Uterus (tissue), 4 donors: ENCODE data around the gene CAMK2A. TPM values are rescaled to one million over a fixed set of nuclear protein-coding genes. Genes with fewer than 3 reads are reported as not detected.

Experiments
- DNase-seq, 2 donors: peaks; one replicate each; pipeline ENCODE4 v3.0.0-alpha.2; 2019 to 2020
- H3K27ac ChIP-seq, 2 donors: fragments of 200-600 bp; sonication (generic); 1 replicate in 1 of 2; 2 replicates in 1 of 2; pipeline ENCODE4 v1.5.1; 2016 to 2018
- H3K27me3 ChIP-seq, 2 donors: fragments of 200-600 bp; sonication (generic); one replicate each; pipeline ENCODE4 v1.5.1; 2018 to 2019; ENCODE audit warnings: control low read depth in 1 of 2
- H3K36me3 ChIP-seq, 2 donors: fragments of 200-600 bp; sonication (generic); one replicate each; pipeline ENCODE4 v1.5.1; 2019; ENCODE audit warnings: control low read depth in 1 of 2
- H3K4me1 ChIP-seq, 2 donors: fragments of 200-600 bp; sonication (generic); one replicate each; pipeline ENCODE4 v1.5.1; 2018 to 2019; ENCODE audit warnings: control low read depth in 1 of 2
- H3K4me3 ChIP-seq, 2 donors: fragments of 200-600 bp; sonication (generic); 1 replicate in 1 of 2; 2 replicates in 1 of 2; pipeline ENCODE4 v1.5.1; 2018 to 2019; ENCODE audit warnings: mild to moderate bottlenecking in 1 of 2
- H3K9me3 ChIP-seq, 2 donors: fragments of 200-600 bp; sonication (generic); one replicate each; pipeline ENCODE4 v1.5.1; 2019; ENCODE audit warnings: control low read depth in 1 of 2
- CTCF ChIP-seq, 4 experiments: fragments of 200-600 bp in 2 of 4; fragments of 450-650 bp in 2 of 4; sonication (generic) in 2 of 4; IDR thresholded peaks; one replicate each; pipeline ENCODE4 v1.5.1; 2016 to 2019; ENCODE audit warnings: antibody characterized with exemption in 4 of 4, mild to moderate bottlenecking in 2 of 4, moderate library complexity in 1 of 4
- POLR2A ChIP-seq, 2 donors: fragments of 450-650 bp; IDR thresholded peaks; one replicate each; pipeline ENCODE4 v1.6.1; 2016; ENCODE audit warnings: antibody characterized with exemption in 2 of 2, mild to moderate bottlenecking in 1 of 2, moderate library complexity in 1 of 2
- intact Hi-C: fragments of 100-400 bp; cut with DNase I; formaldehyde crosslinking; loops from one replicate; pipeline ENCODE4 v1.15.1; 2023; ENCODE audit warnings: low total_unique reads
- total RNA-seq, 4 donors: library from RNA; depleted of rRNA in 3 of 4; stranded (reverse); fragments of >200 nt in 3 of 4; gene quantifications; one replicate each; pipeline versions ENCODE4 v1.1.0 to v1.2.4, GENCODE V29; 2014 to 2023
- donor health status: DM: yes; HTN: yes; CAD: no.

Gene CAMK2A
- total RNA-seq, 4 donors from 2014 or later = under 0.01 to 23.7 (median 4.3) TPM

- Histone ChIP-seq H3K27ac (no peak overlapping the region), H3K36me3 (no peaks in the 10 kb centered on the region), H3K4me1 (no peaks in the 10 kb centered on the region), H3K27me3 (no peaks in the 10 kb centered on the region), H3K4me3 (no peak overlapping the region), H3K9me3 (no peaks in the 10 kb centered on the region)
- intact Hi-C loops = no loop called here
- DNase-seq = no peak
- TF ChIP-seq POLR2A (IDR thresholded peaks at IDR 0.05) (no peak), CTCF (IDR thresholded peaks at IDR 0.05) (no peak)
These were observed 35.9 kb upstream of the CAMK2A start for GRCh38 chr5:150325426-150325825.

GRCh38 chr5:150323819-150324218 lies 34.2 kb upstream of the CAMK2A start:
- H3K4me1 ChIP-seq = peaks cover 0 to 3% of the 10 kb centered on the region in 2 donors
- H3K9me3 ChIP-seq = no peaks in the 10 kb centered on the region
- no peak overlapping the region for H3K27ac ChIP-seq
- H3K4me3 ChIP-seq = no peak overlapping the region
- no peak for TF ChIP-seq POLR2A (IDR thresholded peaks at IDR 0.05)
- no peak for TF ChIP-seq CTCF (IDR thresholded peaks at IDR 0.05)
- intact Hi-C loops = no loop called here
- DNase-seq = no peak
- no peaks in the 10 kb centered on the region for H3K27me3 ChIP-seq
- no peaks in the 10 kb centered on the region for H3K36me3 ChIP-seq

- TF ChIP-seq CTCF (IDR thresholded peaks at IDR 0.05) (no peak), POLR2A (IDR thresholded peaks at IDR 0.05) (no peak)
- Histone ChIP-seq H3K9me3 (no peaks in the 10 kb centered on the region), H3K27me3 (no peaks in the 10 kb centered on the region), H3K36me3 (no peaks in the 10 kb centered on the region), H3K27ac (no peak overlapping the region), H3K4me3 (no peak overlapping the region), H3K4me1 (peaks cover 0 to 3% of the 10 kb centered on the region in 2 donors)
- intact Hi-C loops = no loop called here
- DNase-seq = no peak
These were observed 33.5 kb upstream of the CAMK2A start for GRCh38 chr5:150323092-150323491.

DNA sequence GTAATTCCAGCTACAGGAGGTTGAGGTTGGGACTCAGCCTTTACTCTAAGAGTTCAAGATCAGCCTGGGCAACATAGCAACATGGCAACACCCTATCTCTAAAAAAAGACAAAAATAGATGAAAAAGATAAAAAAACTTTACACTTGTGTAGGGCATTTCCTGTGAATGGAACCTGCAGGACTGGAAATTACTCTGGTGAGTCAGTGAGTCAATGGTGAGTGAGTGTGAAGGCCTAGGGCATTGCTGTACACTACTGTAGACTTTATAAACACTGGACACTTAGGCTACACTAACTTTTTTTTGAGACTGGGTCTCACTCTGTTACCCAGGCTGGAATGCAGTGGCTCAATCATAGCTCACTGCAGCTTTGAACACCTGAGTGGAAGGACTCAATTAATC lies 32.6 kb upstream of the CAMK2A start:
- Histone ChIP-seq H3K4me3 (no peak overlapping the region), H3K27me3 (no peaks in the 10 kb centered on the region), H3K27ac (no peak overlapping the region), H3K9me3 (no peaks in the 10 kb centered on the region), H3K4me1 (peaks cover 0 to 9% of the 10 kb centered on the region in 2 donors), H3K36me3 (no peaks in the 10 kb centered on the region)
- intact Hi-C loops = no loop called here
- DNase-seq = no peak
- TF ChIP-seq CTCF (IDR thresholded peaks at IDR 0.05) = no peak

- DNase-seq = no peak
- no peak overlapping the region for H3K27ac ChIP-seq
- TF ChIP-seq POLR2A (IDR thresholded peaks at IDR 0.05) (no peak), CTCF (IDR thresholded peaks at IDR 0.05) (no peak)
- no peaks in the 10 kb centered on the region for H3K27me3 ChIP-seq
- H3K36me3 ChIP-seq = no peaks in the 10 kb centered on the region
- no peaks in the 10 kb centered on the region for H3K9me3 ChIP-seq
- H3K4me3 ChIP-seq = no peak overlapping the region
- intact Hi-C loops = no loop called here
- peaks cover 0 to 9% of the 10 kb centered on the region in 2 donors for H3K4me1 ChIP-seq
These were observed 32.2 kb upstream of the CAMK2A start for GRCh38 chr5:150321784-150322183.
